ENCODE data around the gene PPP6R2.

GRCh38 chr22:50357222-50357621 lies 14.1 kb downstream of the PPP6R2 start:
- TF ChIP-seq CTCF (IDR thresholded peaks at IDR 0.05) (no peak), POLR2A (IDR thresholded peaks at IDR 0.05) (no peak)

Data from thyroid gland (tissue), 4 donors.